ENCODE data around the gene CEP57L1.
"Not testable (repeated sequence)": the region's sequence is repeated elsewhere in the genome, so short reads cannot be mapped to it uniquely, and the experiment has no call there.

CEP57L1 gene

DNA sequence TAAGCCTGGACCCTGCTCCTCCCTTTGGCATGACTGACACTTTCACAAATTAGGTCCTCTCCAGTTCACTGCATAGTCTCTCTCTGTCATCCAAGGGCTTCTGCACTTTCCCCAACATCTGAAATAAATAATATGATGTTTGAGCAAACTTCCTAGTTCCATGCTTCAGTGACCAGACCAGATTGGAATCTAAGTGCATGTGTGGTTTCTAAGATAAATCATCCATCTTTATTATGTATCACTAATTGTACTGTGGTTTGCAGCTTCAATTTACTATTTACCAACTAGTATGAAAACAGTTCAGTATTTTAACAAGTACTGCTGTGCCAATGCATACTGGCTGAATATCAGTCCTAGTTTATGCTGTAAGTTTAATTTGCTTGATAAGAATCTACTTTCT lies 19.4 kb upstream of the CEP57L1 start:
- Histone ChIP-seq H3K9ac (ENCODE audit: low read length) (no peak overlapping the region), H3K4me3 (ENCODE audit: low read length) (peak overlapping the region; percentile 13), H3K9me3 (ENCODE audit: control insufficient read depth, low read length) (no peaks in the 10 kb centered on the region), H3K4me1 (ENCODE audit: control insufficient read depth, insufficient read depth, low read length) (peaks cover 33% of the 10 kb centered on the region), H3K36me3 (ENCODE audit: control insufficient read depth, insufficient read depth, low read length, severe bottlenecking) (no peaks in the 10 kb centered on the region), H3K27me3 (replicated peaks; ENCODE audit: control insufficient read depth, insufficient read depth, low read length) (no peaks in the 10 kb centered on the region)
- DNase-seq (ENCODE audit: low read depth): peak; percentile 70

DNA sequence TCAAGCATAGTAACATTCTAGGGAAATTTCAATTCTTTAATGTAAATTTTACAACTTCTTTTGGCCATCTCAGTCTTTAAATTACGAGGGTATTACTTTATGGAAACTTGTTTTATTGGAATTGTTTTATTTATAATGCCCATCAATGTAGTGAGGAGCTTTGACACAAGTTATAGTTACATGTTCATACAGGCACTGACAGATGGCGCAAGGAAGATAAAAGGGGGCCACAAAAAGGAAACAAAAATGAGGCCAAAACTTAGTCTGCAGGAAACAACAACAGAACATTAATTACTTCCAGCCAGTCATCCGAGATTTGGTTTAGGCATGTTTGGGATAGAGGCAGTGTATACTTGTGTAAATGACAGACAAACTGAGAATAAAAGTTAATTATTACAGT lies 18.9 kb upstream of the CEP57L1 start:
- DNase-seq (ENCODE audit: low read depth): peak; percentile 24
- H3K36me3 ChIP-seq (ENCODE audit: control insufficient read depth, insufficient read depth, low read length, severe bottlenecking): no peaks in the 10 kb centered on the region
- H3K27me3 ChIP-seq (replicated peaks; ENCODE audit: control insufficient read depth, insufficient read depth, low read length): no peaks in the 10 kb centered on the region
- peaks cover 33% of the 10 kb centered on the region for H3K4me1 ChIP-seq (ENCODE audit: control insufficient read depth, insufficient read depth, low read length)
- H3K9me3 ChIP-seq (ENCODE audit: control insufficient read depth, low read length): no peaks in the 10 kb centered on the region
- H3K4me3 ChIP-seq (ENCODE audit: low read length): peak overlapping the region; percentile 13
- H3K9ac ChIP-seq (ENCODE audit: low read length): no peak overlapping the region

DNA sequence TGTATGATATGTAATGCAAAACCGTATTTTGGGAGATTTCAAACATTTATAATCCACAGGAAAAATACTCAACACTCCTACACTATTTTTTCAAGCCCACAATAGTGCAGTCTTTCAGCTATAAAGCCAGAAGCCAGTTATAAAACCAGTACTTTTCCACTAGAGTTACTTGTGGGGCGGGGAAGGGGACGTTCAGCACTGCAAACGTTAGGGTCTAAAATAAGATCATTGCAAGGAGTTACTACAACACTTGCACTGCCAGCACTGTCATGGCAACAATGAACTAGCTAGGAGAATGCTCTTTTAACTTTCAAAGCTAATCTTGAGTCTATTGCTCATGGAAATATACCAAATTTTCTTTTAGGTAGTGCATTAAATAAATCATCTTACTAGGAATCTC lies 15.3 kb upstream of the CEP57L1 start:
- H3K4me1 ChIP-seq (ENCODE audit: control insufficient read depth, insufficient read depth, low read length): peaks cover 43% of the 10 kb centered on the region
- no peaks in the 10 kb centered on the region for H3K9me3 ChIP-seq (ENCODE audit: control insufficient read depth, low read length)
- DNase-seq (ENCODE audit: low read depth): no peak
- H3K27me3 ChIP-seq (replicated peaks; ENCODE audit: control insufficient read depth, insufficient read depth, low read length): no peaks in the 10 kb centered on the region
- no peak overlapping the region for H3K4me3 ChIP-seq (ENCODE audit: low read length)
- H3K9ac ChIP-seq (ENCODE audit: low read length): no peak overlapping the region
- H3K36me3 ChIP-seq (ENCODE audit: control insufficient read depth, insufficient read depth, low read length, severe bottlenecking): peaks cover 2% of the 10 kb centered on the region

DNA sequence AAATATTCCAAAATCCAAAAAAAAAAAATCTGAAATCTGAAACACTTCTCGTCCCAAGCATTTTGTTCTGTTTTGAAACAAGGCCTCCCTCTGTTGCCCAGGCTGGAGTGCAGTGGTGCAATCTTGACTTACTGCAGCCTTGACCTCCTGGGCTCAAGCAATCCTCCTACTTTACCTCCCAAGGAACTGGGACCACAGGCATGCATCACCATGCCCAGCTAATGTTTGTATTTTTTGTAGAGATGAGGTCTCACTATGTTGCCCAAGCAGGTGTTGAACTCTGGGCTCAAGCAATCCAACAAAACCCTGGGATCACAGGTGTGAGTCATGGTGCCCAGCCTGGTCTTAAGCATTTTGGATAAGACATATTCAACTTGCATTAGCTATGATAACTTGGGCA lies 14.3 kb upstream of the CEP57L1 start:
- no peaks in the 10 kb centered on the region for H3K27me3 ChIP-seq (replicated peaks; ENCODE audit: control insufficient read depth, insufficient read depth, low read length)
- no peak overlapping the region for H3K4me3 ChIP-seq (ENCODE audit: low read length)
- no peak overlapping the region for H3K9ac ChIP-seq (ENCODE audit: low read length)
- H3K4me1 ChIP-seq (ENCODE audit: control insufficient read depth, insufficient read depth, low read length): peaks cover 37% of the 10 kb centered on the region
- no peaks in the 10 kb centered on the region for H3K9me3 ChIP-seq (ENCODE audit: control insufficient read depth, low read length)
- H3K36me3 ChIP-seq (ENCODE audit: control insufficient read depth, insufficient read depth, low read length, severe bottlenecking): peaks cover 12% of the 10 kb centered on the region
- no peak for DNase-seq (ENCODE audit: low read depth)

DNA sequence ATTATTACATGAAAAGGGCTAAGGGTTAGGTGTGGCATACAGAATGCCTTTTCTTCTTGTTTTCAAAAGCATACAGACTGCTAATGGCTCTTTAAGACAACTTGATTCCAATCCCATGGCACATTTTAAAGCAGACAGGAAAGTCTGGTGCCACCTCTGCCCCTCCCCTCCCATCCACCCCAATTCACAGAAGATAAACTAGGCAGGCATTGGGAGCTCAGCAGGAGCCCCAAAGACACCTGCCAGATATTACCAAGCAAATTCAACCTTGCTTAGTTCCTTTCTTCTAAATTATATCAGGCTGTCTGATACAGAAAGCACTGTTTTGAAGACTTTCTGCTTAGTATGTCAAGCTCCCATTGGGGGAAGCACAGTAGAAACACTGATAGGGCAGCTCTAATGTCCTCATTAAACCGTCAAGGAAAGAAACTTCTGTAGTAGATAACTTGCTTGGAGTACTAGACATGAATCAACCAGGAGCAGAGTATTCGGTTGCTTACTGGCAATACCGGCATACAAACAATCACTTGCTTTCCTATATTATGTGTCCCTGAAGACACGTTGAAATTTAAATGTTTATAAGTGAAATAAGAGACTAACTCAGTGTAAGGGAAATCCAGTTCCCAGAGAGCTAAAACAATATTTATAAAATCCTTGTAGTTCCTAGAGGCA lies 13.7 kb upstream of the CEP57L1 start:
- H3K4me3 ChIP-seq (ENCODE audit: low read length): no peak overlapping the region
- no peak overlapping the region for H3K9ac ChIP-seq (ENCODE audit: low read length)
- H3K27me3 ChIP-seq (replicated peaks; ENCODE audit: control insufficient read depth, insufficient read depth, low read length): no peaks in the 10 kb centered on the region
- peaks cover 32% of the 10 kb centered on the region for H3K4me1 ChIP-seq (ENCODE audit: control insufficient read depth, insufficient read depth, low read length)
- DNase-seq (ENCODE audit: low read depth): no peak
- peaks cover 13% of the 10 kb centered on the region for H3K36me3 ChIP-seq (ENCODE audit: control insufficient read depth, insufficient read depth, low read length, severe bottlenecking)
- no peaks in the 10 kb centered on the region for H3K9me3 ChIP-seq (ENCODE audit: control insufficient read depth, low read length)

DNA sequence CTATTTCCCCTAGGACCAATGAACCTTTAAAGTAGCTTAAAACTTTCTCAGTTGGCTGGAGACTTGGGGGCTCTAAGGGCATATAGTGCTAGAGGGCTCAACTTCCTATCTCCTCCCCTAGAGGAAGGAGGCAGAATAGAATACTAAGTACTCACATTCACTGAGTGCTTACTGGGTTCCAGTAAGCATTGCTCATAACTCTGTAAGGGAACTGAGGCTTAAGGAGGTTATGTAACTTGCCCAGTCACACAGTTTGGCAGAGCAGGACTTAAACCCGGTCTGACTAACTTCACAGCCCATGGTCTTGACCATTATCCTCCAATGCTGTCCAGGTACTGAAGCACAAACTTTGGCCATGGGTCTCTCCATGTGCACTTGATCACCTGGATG lies 13.1 kb upstream of the CEP57L1 start:
- no peaks in the 10 kb centered on the region for H3K9me3 ChIP-seq (ENCODE audit: control insufficient read depth, low read length)
- H3K36me3 ChIP-seq (ENCODE audit: control insufficient read depth, insufficient read depth, low read length, severe bottlenecking): peaks cover 13% of the 10 kb centered on the region
- H3K9ac ChIP-seq (ENCODE audit: low read length): no peak overlapping the region
- peaks cover 32% of the 10 kb centered on the region for H3K4me1 ChIP-seq (ENCODE audit: control insufficient read depth, insufficient read depth, low read length)
- no peak overlapping the region for H3K4me3 ChIP-seq (ENCODE audit: low read length)
- H3K27me3 ChIP-seq (replicated peaks; ENCODE audit: control insufficient read depth, insufficient read depth, low read length): no peaks in the 10 kb centered on the region
- no peak for DNase-seq (ENCODE audit: low read depth)

DNA sequence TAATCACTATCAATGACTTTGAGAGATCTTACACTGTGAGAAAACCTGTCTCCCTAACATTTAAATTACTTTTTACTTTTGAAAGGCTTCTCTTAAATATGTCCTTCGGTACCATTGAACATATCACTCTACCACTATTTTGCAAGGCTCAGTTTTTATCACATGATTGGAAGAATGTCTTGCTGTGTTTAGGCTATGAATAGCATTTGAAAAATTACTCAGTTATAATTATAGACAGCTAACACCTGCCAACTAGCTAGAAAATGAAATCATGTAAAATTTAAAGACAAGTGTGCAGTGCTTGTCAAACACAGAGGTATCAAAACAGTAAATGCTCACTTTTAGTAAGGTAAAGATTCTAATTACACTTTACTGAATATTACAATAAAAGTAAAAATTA lies 11.7 kb upstream of the CEP57L1 start:
- Histone ChIP-seq H3K4me1 (ENCODE audit: control insufficient read depth, insufficient read depth, low read length) (peaks cover 32% of the 10 kb centered on the region), H3K9me3 (ENCODE audit: control insufficient read depth, low read length) (no peaks in the 10 kb centered on the region), H3K9ac (ENCODE audit: low read length) (no peak overlapping the region), H3K27me3 (replicated peaks; ENCODE audit: control insufficient read depth, insufficient read depth, low read length) (no peaks in the 10 kb centered on the region), H3K36me3 (ENCODE audit: control insufficient read depth, insufficient read depth, low read length, severe bottlenecking) (peaks cover 19% of the 10 kb centered on the region), H3K4me3 (ENCODE audit: low read length) (no peak overlapping the region)
- DNase-seq (ENCODE audit: low read depth): no peak

DNA sequence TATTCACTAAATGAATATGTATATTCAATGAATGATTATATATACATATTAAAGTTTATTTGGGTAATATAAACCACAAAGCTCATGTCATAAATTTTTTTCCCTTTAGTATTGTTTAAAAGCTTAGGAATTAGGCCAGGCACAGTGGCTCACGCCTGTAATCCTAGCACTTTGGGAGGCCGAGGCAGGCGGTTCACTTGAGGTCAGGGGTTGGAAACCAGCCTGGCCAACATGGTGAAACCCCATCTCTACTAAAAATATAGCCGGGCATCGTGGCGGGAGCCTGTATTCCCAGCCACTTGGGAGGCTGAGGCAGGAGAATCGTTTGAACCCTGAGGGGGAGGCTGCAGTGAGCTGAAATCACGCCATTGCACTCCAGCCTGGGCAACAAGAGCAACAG lies 11.2 kb upstream of the CEP57L1 start:
- DNase-seq (ENCODE audit: low read depth); H3K9me3 ChIP-seq (ENCODE audit: control insufficient read depth, low read length); H3K27me3 ChIP-seq (replicated peaks; ENCODE audit: control insufficient read depth, insufficient read depth, low read length); H3K9ac ChIP-seq (ENCODE audit: low read length); H3K4me3 ChIP-seq (ENCODE audit: low read length): not testable (repeated sequence)
- H3K4me1 ChIP-seq (ENCODE audit: control insufficient read depth, insufficient read depth, low read length): peaks cover 35% of the 10 kb centered on the region
- H3K36me3 ChIP-seq (ENCODE audit: control insufficient read depth, insufficient read depth, low read length, severe bottlenecking): peaks cover 19% of the 10 kb centered on the region

DNA sequence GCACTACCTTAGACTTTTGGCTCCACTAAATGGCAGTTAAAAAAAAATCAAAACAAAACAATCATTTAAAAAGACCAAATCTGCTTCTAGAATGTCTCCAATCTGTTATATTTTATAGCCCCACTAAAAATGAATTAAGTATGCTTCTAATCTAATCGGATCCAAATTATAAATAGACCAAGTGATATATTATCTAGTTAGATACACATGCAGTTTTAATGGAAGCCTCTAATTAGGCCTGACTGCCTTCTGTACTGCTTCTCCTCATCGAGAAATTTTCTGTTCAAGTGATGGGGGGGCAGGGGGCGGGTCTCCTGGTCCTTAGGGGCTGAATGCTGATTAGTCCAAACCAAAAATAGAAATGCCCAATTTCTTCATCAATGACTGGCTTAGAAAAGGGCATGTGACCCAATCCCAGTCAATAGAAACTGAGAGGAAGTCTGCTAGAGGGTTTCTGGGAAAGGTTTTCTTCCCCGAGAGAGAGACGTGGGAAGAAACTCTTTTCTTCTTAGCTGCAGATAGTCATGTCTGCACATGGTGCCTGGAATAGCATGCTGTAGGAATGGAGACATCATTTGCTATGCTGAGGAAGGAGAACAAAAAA lies 7.5 kb upstream of the CEP57L1 start:
- peaks cover 33% of the 10 kb centered on the region for H3K4me1 ChIP-seq (ENCODE audit: control insufficient read depth, insufficient read depth, low read length)
- peaks cover 19% of the 10 kb centered on the region for H3K36me3 ChIP-seq (ENCODE audit: control insufficient read depth, insufficient read depth, low read length, severe bottlenecking)
- no peaks in the 10 kb centered on the region for H3K9me3 ChIP-seq (ENCODE audit: control insufficient read depth, low read length)
- no peak overlapping the region for H3K9ac ChIP-seq (ENCODE audit: low read length)
- no peaks in the 10 kb centered on the region for H3K27me3 ChIP-seq (replicated peaks; ENCODE audit: control insufficient read depth, insufficient read depth, low read length)
- DNase-seq (ENCODE audit: low read depth): no peak
- no peak overlapping the region for H3K4me3 ChIP-seq (ENCODE audit: low read length)

DNA sequence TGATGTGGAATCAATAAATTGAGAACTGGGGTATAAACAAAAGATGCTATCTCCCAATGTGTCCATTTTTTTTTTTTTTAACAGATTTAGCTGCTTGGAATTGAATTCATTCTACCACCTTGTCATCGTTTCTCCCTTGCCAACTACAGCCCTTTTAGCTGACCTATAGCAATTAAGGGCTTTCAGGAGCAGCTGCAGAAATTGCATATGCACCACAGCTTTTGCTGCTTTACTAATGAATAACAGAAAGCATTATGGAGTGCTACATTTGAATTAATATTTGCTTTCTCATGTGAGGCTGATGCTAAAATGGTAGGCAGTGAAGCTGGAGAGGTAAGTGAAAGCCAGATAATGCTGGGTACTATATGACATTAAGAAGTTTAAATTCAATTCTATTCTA lies 6.3 kb upstream of the CEP57L1 start:
- H3K9ac ChIP-seq (ENCODE audit: low read length): no peak overlapping the region
- no peaks in the 10 kb centered on the region for H3K27me3 ChIP-seq (replicated peaks; ENCODE audit: control insufficient read depth, insufficient read depth, low read length)
- H3K36me3 ChIP-seq (ENCODE audit: control insufficient read depth, insufficient read depth, low read length, severe bottlenecking): peaks cover 19% of the 10 kb centered on the region
- DNase-seq (ENCODE audit: low read depth): no peak
- H3K9me3 ChIP-seq (ENCODE audit: control insufficient read depth, low read length): no peaks in the 10 kb centered on the region
- no peak overlapping the region for H3K4me3 ChIP-seq (ENCODE audit: low read length)
- peaks cover 27% of the 10 kb centered on the region for H3K4me1 ChIP-seq (ENCODE audit: control insufficient read depth, insufficient read depth, low read length)

DNA sequence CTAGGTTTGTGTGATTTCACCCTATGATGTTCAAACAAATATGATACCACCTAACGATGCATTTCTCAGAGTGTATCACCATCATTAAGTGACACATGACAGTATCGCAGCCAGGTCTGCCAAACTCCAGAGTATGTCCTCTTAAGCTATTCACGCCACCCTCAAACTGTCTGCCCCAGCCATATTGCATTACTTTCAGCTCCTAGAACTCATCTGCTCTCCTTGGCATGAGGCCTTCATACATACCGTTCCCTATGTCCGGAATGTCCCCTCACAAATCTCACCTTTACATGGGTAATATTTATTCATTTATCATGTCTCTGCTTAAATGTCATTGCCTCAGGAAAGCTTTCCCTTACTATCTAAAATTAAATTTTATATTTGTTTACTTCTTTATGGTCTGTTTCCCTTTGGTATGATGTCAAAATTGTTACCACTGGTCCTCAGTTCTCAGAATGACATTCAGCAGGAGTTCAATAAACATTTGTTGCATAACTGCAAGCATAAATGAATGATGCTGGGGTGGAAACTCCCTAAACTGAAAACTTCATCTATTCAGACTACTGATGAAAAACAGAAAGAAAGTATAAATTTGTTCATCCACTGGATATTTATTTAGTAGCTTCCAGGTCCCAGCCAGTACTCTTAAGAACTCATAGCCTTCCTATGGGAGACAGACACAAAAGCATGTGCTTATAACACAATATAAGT lies 3.8 kb upstream of the CEP57L1 start:
- Histone ChIP-seq H3K9ac (ENCODE audit: low read length) (no peak overlapping the region), H3K36me3 (ENCODE audit: control insufficient read depth, insufficient read depth, low read length, severe bottlenecking) (peaks cover 5% of the 10 kb centered on the region), H3K4me1 (ENCODE audit: control insufficient read depth, insufficient read depth, low read length) (peaks cover 32% of the 10 kb centered on the region), H3K9me3 (ENCODE audit: control insufficient read depth, low read length) (no peaks in the 10 kb centered on the region), H3K27me3 (replicated peaks; ENCODE audit: control insufficient read depth, insufficient read depth, low read length) (no peaks in the 10 kb centered on the region), H3K4me3 (ENCODE audit: low read length) (peak overlapping the region; percentile 98)
- DNase-seq (ENCODE audit: low read depth): peak; percentile 23

Measured in adipocyte (in vitro differentiated cells).